Measurements from ENCODE around the gene CDC5L.
A peak's percentile ranks its signal among the peaks of the same experiment; 100 is the strongest.

Gene CDC5L

DNA sequence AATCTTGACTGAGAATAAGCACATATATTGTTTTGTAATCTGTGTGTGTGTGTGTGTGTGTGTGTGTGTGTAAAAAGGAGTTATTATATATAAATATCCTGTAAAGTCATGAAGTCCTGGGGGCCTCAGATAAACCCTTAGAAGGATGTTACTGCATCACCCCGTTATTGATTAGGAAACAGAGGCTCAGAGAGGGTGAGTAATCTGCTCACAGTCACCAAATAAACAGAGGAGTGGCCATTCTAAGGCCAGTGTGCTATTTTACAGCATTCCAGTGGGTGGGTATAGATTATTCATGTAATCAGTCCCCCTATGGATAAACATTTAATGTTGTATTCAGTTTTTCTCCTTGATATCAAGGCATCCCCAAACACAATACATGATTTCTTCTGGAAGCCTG is 87.1 kb downstream of the CDC5L start:
- H3K9me3 ChIP-seq (ENCODE audit: control insufficient read depth, low read length) = no peaks in the 10 kb centered on the region
- H3K36me3 ChIP-seq (ENCODE audit: control insufficient read depth, insufficient read depth, low read length) = no peaks in the 10 kb centered on the region
- no peak for TF ChIP-seq CTCF (IDR thresholded peaks at IDR 0.05)
- H3K9ac ChIP-seq = no peak overlapping the region
- H3K4me1 ChIP-seq = peaks cover 10% of the 10 kb centered on the region
- H3K27me3 ChIP-seq (ENCODE audit: control insufficient read depth, insufficient read depth, low read length) = no peaks in the 10 kb centered on the region
- H3K79me2 ChIP-seq = no peaks in the 10 kb centered on the region
- no peak overlapping the region for H3K27ac ChIP-seq
- no peak overlapping the region for H3K4me2 ChIP-seq (ENCODE audit: low read length)
- no peak overlapping the region for H3K4me3 ChIP-seq (ENCODE audit: low read depth, low read length)
- H2AFZ ChIP-seq = no peak overlapping the region

- Histone ChIP-seq H3K36me3 (ENCODE audit: control insufficient read depth, insufficient read depth, low read length) (no peaks in the 10 kb centered on the region), H3K9ac (no peak overlapping the region), H3K79me2 (no peaks in the 10 kb centered on the region), H3K27me3 (ENCODE audit: control insufficient read depth, insufficient read depth, low read length) (no peaks in the 10 kb centered on the region), H3K4me3 (ENCODE audit: low read depth, low read length) (no peak overlapping the region), H3K27ac (no peak overlapping the region), H3K4me2 (ENCODE audit: low read length) (no peak overlapping the region), H2AFZ (peak overlapping the region; percentile 76), H3K9me3 (ENCODE audit: control insufficient read depth, low read length) (no peaks in the 10 kb centered on the region), H3K4me1 (peaks cover 6% of the 10 kb centered on the region)
- no peak for TF ChIP-seq CTCF (IDR thresholded peaks at IDR 0.05)
Measured at GRCh38 chr6:44475417-44475778, 87.9 kb downstream of the CDC5L start.

GRCh38 chr6:44475779-44476434 is 88.4 kb downstream of the CDC5L start:
- no peaks in the 10 kb centered on the region for H3K36me3 ChIP-seq (ENCODE audit: control insufficient read depth, insufficient read depth, low read length)
- no peak overlapping the region for H3K27ac ChIP-seq
- H3K4me2 ChIP-seq (ENCODE audit: low read length) = peak overlapping the region; percentile 44
- H2AFZ ChIP-seq = peak overlapping the region; percentile 76
- no peaks in the 10 kb centered on the region for H3K27me3 ChIP-seq (ENCODE audit: control insufficient read depth, insufficient read depth, low read length)
- H3K4me1 ChIP-seq = peaks cover 6% of the 10 kb centered on the region
- TF ChIP-seq CTCF (IDR thresholded peaks at IDR 0.05) = peak; percentile 89
- no peak overlapping the region for H3K4me3 ChIP-seq (ENCODE audit: low read depth, low read length)
- H3K79me2 ChIP-seq = no peaks in the 10 kb centered on the region
- H3K9me3 ChIP-seq (ENCODE audit: control insufficient read depth, low read length) = no peaks in the 10 kb centered on the region
- H3K9ac ChIP-seq = no peak overlapping the region

DNA sequence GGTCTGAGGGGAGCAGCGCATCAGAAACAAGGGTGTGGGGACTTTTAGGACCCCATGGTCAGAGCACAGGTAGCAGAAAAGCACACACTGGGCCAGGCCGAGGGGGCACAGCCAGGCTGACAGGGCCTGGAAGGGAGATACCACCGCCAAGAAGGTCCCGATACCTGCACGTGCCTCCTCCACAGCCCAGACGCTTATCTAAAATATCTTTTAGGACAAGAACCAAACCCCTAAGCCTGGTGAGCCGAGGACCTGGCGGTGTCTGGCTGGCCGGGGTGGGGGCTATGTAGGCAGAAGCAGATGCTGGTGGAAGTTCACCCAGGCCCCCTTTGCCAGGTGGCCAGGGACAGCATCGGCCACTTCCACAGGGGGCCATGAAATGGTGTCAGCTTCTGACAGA is 89.3 kb downstream of the CDC5L start:
- Histone ChIP-seq H3K4me1 (peaks cover 3% of the 10 kb centered on the region), H3K9me3 (ENCODE audit: control insufficient read depth, low read length) (no peaks in the 10 kb centered on the region), H3K4me3 (ENCODE audit: low read depth, low read length) (no peak overlapping the region), H3K9ac (no peak overlapping the region), H2AFZ (no peak overlapping the region), H3K27me3 (ENCODE audit: control insufficient read depth, insufficient read depth, low read length) (no peaks in the 10 kb centered on the region), H3K4me2 (ENCODE audit: low read length) (no peak overlapping the region), H3K79me2 (no peaks in the 10 kb centered on the region), H3K36me3 (ENCODE audit: control insufficient read depth, insufficient read depth, low read length) (no peaks in the 10 kb centered on the region), H3K27ac (no peak overlapping the region)
- TF ChIP-seq CTCF (IDR thresholded peaks at IDR 0.05) = no peak

- H3K4me3 ChIP-seq (ENCODE audit: low read depth, low read length) = no peak overlapping the region
- no peak overlapping the region for H3K9ac ChIP-seq
- no peaks in the 10 kb centered on the region for H3K36me3 ChIP-seq (ENCODE audit: control insufficient read depth, insufficient read depth, low read length)
- no peak overlapping the region for H2AFZ ChIP-seq
- H3K4me1 ChIP-seq = peaks cover 3% of the 10 kb centered on the region
- TF ChIP-seq CTCF (IDR thresholded peaks at IDR 0.05) = no peak
- no peak overlapping the region for H3K27ac ChIP-seq
- no peak overlapping the region for H3K4me2 ChIP-seq (ENCODE audit: low read length)
- no peaks in the 10 kb centered on the region for H3K9me3 ChIP-seq (ENCODE audit: control insufficient read depth, low read length)
- no peaks in the 10 kb centered on the region for H3K27me3 ChIP-seq (ENCODE audit: control insufficient read depth, insufficient read depth, low read length)
- H3K79me2 ChIP-seq = no peaks in the 10 kb centered on the region
Measured at GRCh38 chr6:44477293-44477894, 89.9 kb downstream of the CDC5L start.

Measured in parathyroid adenoma (tissue), 2 donors.